Mesothelial cell of epicardium (in vitro differentiated cells): ENCODE measurements around the gene PAOX. TPM values are rescaled to one million over a fixed set of nuclear protein-coding genes. Genes with fewer than 3 reads are reported as not detected.
"Not testable (repeated sequence)": the region's sequence is repeated elsewhere in the genome, so short reads cannot be mapped to it uniquely, and the experiment has no call there.

Experiments used
- DNase-seq, 2 experiments: peaks; one replicate each; pipeline ENCODE4 v3.0.0; 2021; ENCODE audit warnings: low spot score in 2 of 2; ENCODE audit not compliant: unreplicated experiment in 2 of 2
- H3K27ac Mint-ChIP-seq: 2 replicates; pipeline ENCODE4 v1.8.0; 2021; ENCODE audit warnings: mixed read lengths
- H3K27me3 Mint-ChIP-seq: 2 replicates; pipeline ENCODE4 v1.8.0; 2021; ENCODE audit warnings: low read depth, mixed read lengths
- H3K36me3 Mint-ChIP-seq: 2 replicates; pipeline ENCODE4 v1.8.0; 2021; ENCODE audit warnings: mixed read lengths
- H3K4me1 Mint-ChIP-seq: 2 replicates; pipeline ENCODE4 v1.8.0; 2021; ENCODE audit warnings: mixed read lengths
- H3K4me3 Mint-ChIP-seq: 2 replicates; pipeline ENCODE4 v1.8.0; 2021; ENCODE audit warnings: mild to moderate bottlenecking, moderate library complexity, mixed read lengths
- H3K9me3 Mint-ChIP-seq: 2 replicates; pipeline ENCODE4 v1.8.0; 2021; ENCODE audit warnings: mixed read lengths
- CTCF ChIP-seq: fragments of 200-600 bp; sonication (generic); IDR thresholded peaks from one replicate; pipeline ENCODE4 v1.5.0; 2021; ENCODE audit warnings: antibody characterized with exemption; ENCODE audit not compliant: unreplicated experiment
- total RNA-seq: library from RNA; stranded (reverse); gene quantifications from 3 replicates; pipeline ENCODE4 v1.2.1, GENCODE V29; 2021

Gene PAOX
- total RNA-seq, 1 donor from 2014 or later = 7.5 TPM

- TF ChIP-seq CTCF = no peak
Observed at GRCh38 chr10:133405844-133406527, 26.9 kb downstream of the PAOX start.

GRCh38 chr10:133411523-133412380 lies 32.7 kb downstream of the PAOX start:
- Mint-ChIP-seq H3K4me3 (no peak overlapping the region), H3K36me3 (peaks cover 79% of the 10 kb centered on the region), H3K27me3 (no peaks in the 10 kb centered on the region), H3K27ac (no peak overlapping the region), H3K9me3 (peaks cover 68% of the 10 kb centered on the region), H3K4me1 (no peaks in the 10 kb centered on the region)
- TF ChIP-seq CTCF = no peak
- DNase-seq = no peak

More at GRCh38 chr10:133405844-133406527, 26.9 kb downstream of the PAOX start:
- no peaks in the 10 kb centered on the region for H3K27me3 Mint-ChIP-seq
- peaks cover 69% of the 10 kb centered on the region for H3K36me3 Mint-ChIP-seq
- H3K9me3 Mint-ChIP-seq = peaks cover 32% of the 10 kb centered on the region
- no peak overlapping the region for H3K27ac Mint-ChIP-seq
- no peak for DNase-seq
- peaks cover 15% of the 10 kb centered on the region for H3K4me1 Mint-ChIP-seq
- H3K4me3 Mint-ChIP-seq = no peak overlapping the region

GRCh38 chr10:133412381-133412711 lies 33.3 kb downstream of the PAOX start:
- Mint-ChIP-seq H3K9me3 (peaks cover 68% of the 10 kb centered on the region), H3K4me3 (no peak overlapping the region), H3K27me3 (no peaks in the 10 kb centered on the region), H3K27ac (no peak overlapping the region), H3K36me3 (peaks cover 73% of the 10 kb centered on the region), H3K4me1 (no peaks in the 10 kb centered on the region)
- DNase-seq = no peak
- no peak for TF ChIP-seq CTCF

- not testable (repeated sequence) for H3K27me3 Mint-ChIP-seq, H3K4me1 Mint-ChIP-seq, H3K4me3 Mint-ChIP-seq, H3K27ac Mint-ChIP-seq, DNase-seq
- H3K9me3 Mint-ChIP-seq = peaks cover 50% of the 10 kb centered on the region
- peaks cover 67% of the 10 kb centered on the region for H3K36me3 Mint-ChIP-seq
Observed at GRCh38 chr10:133414401-133414800, 35.3 kb downstream of the PAOX start.

- Mint-ChIP-seq H3K27ac (no peak overlapping the region), H3K4me1 (no peaks in the 10 kb centered on the region), H3K36me3 (peaks cover 56% of the 10 kb centered on the region), H3K27me3 (peaks cover 3% of the 10 kb centered on the region), H3K9me3 (peaks cover 38% of the 10 kb centered on the region), H3K4me3 (no peak overlapping the region)
- no peak for TF ChIP-seq CTCF
- DNase-seq = no peak
Observed at GRCh38 chr10:133415752-133416151, 36.7 kb downstream of the PAOX start.
